SK-N-SH treated with all-trans-retinoic acid at 6 μM for 48 hours (cell line): ENCODE measurements around the gene ATN1.
"Not testable (repeated sequence)": the region's sequence is repeated elsewhere in the genome, so short reads cannot be mapped to it uniquely, and the experiment has no call there.

Experiments used
- ATAC-seq: fragments of 200-7000 bp; cut with Tn5 transposase; 3 replicates; pipeline ENCODE4 v1.9.1; 2020; ENCODE audit warnings: mild to moderate bottlenecking, moderate library complexity
- ARNTL ChIP-seq: fragments of 450-650 bp; formaldehyde crosslinking; IDR thresholded peaks from 2 replicates; pipeline ENCODE4 v1.5.0; 2020; ENCODE audit warnings: low read depth, mild to moderate bottlenecking, moderate library complexity, borderline replicate concordance
- BACH2 ChIP-seq: fragments of 250-450 bp; sonication (Bioruptor Pico); IDR thresholded peaks from 2 replicates; pipeline ENCODE4 v1.9.0; 2021; ENCODE audit warnings: mild to moderate bottlenecking, borderline replicate concordance
- CSDC2 ChIP-seq: fragments of 250-450 bp; sonication (Bioruptor Pico); IDR thresholded peaks from 2 replicates; pipeline ENCODE4 v1.5.0; 2020; ENCODE audit warnings: mild to moderate bottlenecking, moderate library complexity
- OSR1 ChIP-seq: fragments of 250-450 bp; sonication (Bioruptor Pico); IDR thresholded peaks from 2 replicates; pipeline ENCODE4 v1.8.0; 2022; ENCODE audit warnings: moderate library complexity, mild to moderate bottlenecking, inconsistent platforms
- PATZ1 ChIP-seq: fragments of 250-450 bp; sonication (Bioruptor Pico); IDR thresholded peaks from 2 replicates; pipeline ENCODE4 v1.8.0; 2020; ENCODE audit warnings: mild to moderate bottlenecking, moderate library complexity, borderline replicate concordance
- PPARA ChIP-seq: fragments of 250-450 bp; sonication (Bioruptor Pico); IDR thresholded peaks from 2 replicates; pipeline ENCODE4 v1.5.0; 2020; ENCODE audit warnings: mild to moderate bottlenecking, borderline replicate concordance
- RARB ChIP-seq: fragments of 250-450 bp; sonication (Bioruptor Pico); IDR thresholded peaks from 2 replicates; pipeline ENCODE4 v1.8.0; 2021; ENCODE audit warnings: mild to moderate bottlenecking, moderate library complexity
- SNAI2 ChIP-seq: fragments of 250-450 bp; sonication (Bioruptor Pico); IDR thresholded peaks from 2 replicates; pipeline ENCODE4 v1.5.0; 2020; ENCODE audit warnings: mild to moderate bottlenecking, moderate library complexity
- TSHZ2 ChIP-seq: fragments of 250-450 bp; sonication (Bioruptor Pico); IDR thresholded peaks from 2 replicates; pipeline ENCODE4 v1.5.0; 2020; ENCODE audit warnings: mild to moderate bottlenecking, moderate library complexity
- ZFP3 ChIP-seq: fragments of 250-450 bp; sonication (Bioruptor Pico); IDR thresholded peaks from 2 replicates; pipeline ENCODE4 v1.5.0; 2020; ENCODE audit warnings: mild to moderate bottlenecking, moderate library complexity
- ZFP30 ChIP-seq: fragments of 450-650 bp; formaldehyde crosslinking; IDR thresholded peaks from 2 replicates; pipeline ENCODE4 v1.5.0; 2022; ENCODE audit warnings: mild to moderate bottlenecking, moderate library complexity
- ZNF565 ChIP-seq: fragments of 450-650 bp; formaldehyde crosslinking; conservative IDR thresholded peaks from 2 replicates; pipeline ENCODE4 v1.5.0; 2020; ENCODE audit warnings: low read depth, mild to moderate bottlenecking, moderate library complexity
- ZNF8 ChIP-seq: fragments of 450-650 bp; formaldehyde crosslinking; IDR thresholded peaks from 2 replicates; pipeline ENCODE4 v1.5.0; 2020; ENCODE audit warnings: mild to moderate bottlenecking, moderate library complexity
- TF ChIP-seq, protein P1 (sequence below): fragments of 250-450 bp; sonication (Bioruptor Pico); IDR thresholded peaks from 2 replicates; pipeline ENCODE4 v1.5.1; 2021; ENCODE audit warnings: mild to moderate bottlenecking, moderate library complexity
- TF ChIP-seq, protein P2 (sequence below): fragments of 250-450 bp; sonication (Bioruptor Pico); IDR thresholded peaks from 2 replicates; pipeline ENCODE4 v1.8.0; 2021; ENCODE audit warnings: low read depth, mild to moderate bottlenecking, moderate library complexity, borderline replicate concordance

Gene ATN1

GRCh38 chr12:6884539-6884938 lies 43.2 kb upstream of the ATN1 start:
- TF ChIP-seq TSHZ2 (CRISPR knock-in tag) (no peak), PPARA (no peak), RARB (CRISPR knock-in tag) (no peak), ZFP3 (CRISPR knock-in tag) (no peak), PATZ1 (no peak), CSDC2 (no peak), ZNF8 (CRISPR knock-in tag) (no peak)
- TF ChIP-seq, protein P1, sequence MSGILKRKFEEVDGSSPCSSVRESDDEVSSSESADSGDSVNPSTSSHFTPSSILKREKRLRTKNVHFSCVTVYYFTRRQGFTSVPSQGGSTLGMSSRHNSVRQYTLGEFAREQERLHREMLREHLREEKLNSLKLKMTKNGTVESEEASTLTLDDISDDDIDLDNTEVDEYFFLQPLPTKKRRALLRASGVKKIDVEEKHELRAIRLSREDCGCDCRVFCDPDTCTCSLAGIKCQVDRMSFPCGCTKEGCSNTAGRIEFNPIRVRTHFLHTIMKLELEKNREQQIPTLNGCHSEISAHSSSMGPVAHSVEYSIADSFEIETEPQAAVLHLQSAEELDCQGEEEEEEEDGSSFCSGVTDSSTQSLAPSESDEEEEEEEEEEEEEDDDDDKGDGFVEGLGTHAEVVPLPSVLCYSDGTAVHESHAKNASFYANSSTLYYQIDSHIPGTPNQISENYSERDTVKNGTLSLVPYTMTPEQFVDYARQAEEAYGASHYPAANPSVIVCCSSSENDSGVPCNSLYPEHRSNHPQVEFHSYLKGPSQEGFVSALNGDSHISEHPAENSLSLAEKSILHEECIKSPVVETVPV (CRISPR knock-in tag): no peak
- ATAC-seq: no peak

GRCh38 chr12:6886206-6886999 lies 41.4 kb upstream of the ATN1 start:
- ATAC-seq: not testable (repeated sequence)

GRCh38 chr12:6887460-6887859 lies 40.3 kb upstream of the ATN1 start:
- no peak for TF ChIP-seq TSHZ2 (CRISPR knock-in tag)
- TF ChIP-seq SNAI2 (CRISPR knock-in tag): no peak
- no peak for TF ChIP-seq ZNF8 (CRISPR knock-in tag)
- no peak for TF ChIP-seq ZFP3 (CRISPR knock-in tag)
- TF ChIP-seq BACH2 (CRISPR knock-in tag): no peak
- TF ChIP-seq ARNTL (CRISPR knock-in tag): no peak
- TF ChIP-seq RARB (CRISPR knock-in tag): no peak
- no peak for TF ChIP-seq ZFP30 (CRISPR knock-in tag)
- TF ChIP-seq, protein P2, sequence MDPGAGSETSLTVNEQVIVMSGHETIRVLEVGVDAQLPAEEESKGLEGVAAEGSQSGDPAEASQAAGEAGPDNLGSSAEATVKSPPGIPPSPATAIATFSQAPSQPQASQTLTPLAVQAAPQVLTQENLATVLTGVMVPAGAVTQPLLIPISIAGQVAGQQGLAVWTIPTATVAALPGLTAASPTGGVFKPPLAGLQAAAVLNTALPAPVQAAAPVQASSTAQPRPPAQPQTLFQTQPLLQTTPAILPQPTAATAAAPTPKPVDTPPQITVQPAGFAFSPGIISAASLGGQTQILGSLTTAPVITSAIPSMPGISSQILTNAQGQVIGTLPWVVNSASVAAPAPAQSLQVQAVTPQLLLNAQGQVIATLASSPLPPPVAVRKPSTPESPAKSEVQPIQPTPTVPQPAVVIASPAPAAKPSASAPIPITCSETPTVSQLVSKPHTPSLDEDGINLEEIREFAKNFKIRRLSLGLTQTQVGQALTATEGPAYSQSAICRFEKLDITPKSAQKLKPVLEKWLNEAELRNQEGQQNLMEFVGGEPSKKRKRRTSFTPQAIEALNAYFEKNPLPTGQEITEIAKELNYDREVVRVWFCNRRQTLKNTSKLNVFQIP (CRISPR knock-in tag): no peak
- TF ChIP-seq, protein P1 (CRISPR knock-in tag): no peak
- no peak for TF ChIP-seq PPARA
- TF ChIP-seq PATZ1: no peak
- TF ChIP-seq ZNF565 (CRISPR knock-in tag): no peak
- no peak for TF ChIP-seq OSR1 (CRISPR knock-in tag)
- TF ChIP-seq, all 23 proteins: peak for 0
- ATAC-seq: no peak
